HG02571 (cell line): ENCODE results near the gene C1GALT1C1.
"Not testable (repeated sequence)": the region's sequence is repeated elsewhere in the genome, so short reads cannot be mapped to it uniquely, and the experiment has no call there.

Source experiments
- ATAC-seq: cut with Tn5 transposase; IDR thresholded peaks from one replicate; pipeline ENCODE4 v1.9.1; 2021; ENCODE audit warnings: mild to moderate bottlenecking, moderate library complexity; ENCODE audit not compliant: unreplicated experiment

The C1GALT1C1 gene

DNA sequence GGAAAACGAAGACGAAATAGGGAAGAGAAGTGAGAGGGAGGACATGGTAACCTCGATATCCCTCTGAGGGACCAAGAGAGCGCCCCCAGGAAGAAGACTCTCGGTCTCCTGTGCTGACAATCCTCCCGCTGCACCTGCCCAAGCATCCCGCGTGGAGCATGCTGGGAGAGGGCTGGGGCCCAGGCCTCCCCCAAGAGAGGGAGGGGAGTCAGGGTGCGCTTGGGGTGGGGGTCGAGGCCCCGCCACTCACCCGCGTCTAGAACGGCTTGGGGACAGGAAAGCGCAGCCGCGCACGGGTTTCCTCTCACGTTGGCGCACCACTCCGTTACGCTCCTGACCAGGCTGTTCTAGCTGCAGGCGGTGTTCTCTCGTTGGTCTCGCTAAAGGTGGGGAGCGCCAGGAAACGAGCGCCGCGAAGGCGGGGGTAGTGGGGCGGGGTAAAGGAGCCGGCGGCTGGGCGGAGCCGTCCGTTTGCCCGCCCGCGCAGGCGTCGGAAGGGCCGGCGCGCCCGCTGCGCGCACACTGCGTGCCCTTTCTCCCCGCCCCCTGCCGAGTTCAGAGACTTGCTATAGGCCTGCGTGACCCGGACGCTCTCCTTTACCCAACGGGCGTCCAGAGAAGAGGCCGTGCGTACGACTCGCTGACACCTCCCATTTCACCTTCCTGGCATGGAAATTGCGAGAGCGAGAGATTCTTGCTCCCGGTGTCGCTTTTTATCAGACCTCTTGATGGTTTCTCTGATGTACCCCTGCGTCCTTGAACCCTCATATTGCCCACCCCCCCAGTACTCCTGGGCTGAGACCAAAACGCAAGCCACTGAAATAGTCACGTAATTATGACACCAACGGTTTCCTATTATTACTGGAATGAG, at the start of gene C1GALT1C1:
C1GALT1C1 (minus strand) TSS at position 388 of the 871 bp plus-strand sequence. CDS start 2,888 bp downstream, outside the sequence.
- peak; percentile 95 for ATAC-seq

DNA sequence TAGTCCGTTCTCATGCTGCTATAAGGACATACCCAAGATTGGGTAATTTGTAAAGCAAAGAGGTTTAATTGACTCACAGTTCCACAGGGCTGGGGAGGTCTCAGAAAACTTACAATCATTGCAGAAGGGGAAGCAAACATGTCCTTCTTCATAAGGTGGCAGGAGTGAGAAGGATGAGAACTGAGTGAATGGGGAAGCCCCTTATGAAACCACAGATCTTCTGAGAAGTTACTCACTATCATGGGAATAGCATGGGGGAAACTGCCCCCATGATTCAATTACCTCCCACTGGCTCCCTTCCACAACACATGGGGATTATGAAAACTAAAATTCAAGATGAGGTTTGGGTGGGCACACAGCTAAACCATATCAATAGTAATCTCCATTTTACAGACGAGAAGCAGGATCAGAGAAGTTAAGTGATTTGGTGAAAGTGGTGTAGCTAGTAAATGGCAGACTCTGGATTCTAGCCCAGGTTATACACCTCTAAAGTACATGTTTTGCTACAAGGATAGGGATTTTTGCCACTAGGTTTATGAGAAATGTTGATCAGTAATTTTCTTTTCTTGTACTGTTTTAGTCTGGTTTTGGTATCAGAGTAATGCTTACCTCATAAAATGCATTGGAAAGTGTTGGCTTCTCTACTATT, 47.3 kb upstream of the C1GALT1C1 start:
- no peak for ATAC-seq

DNA sequence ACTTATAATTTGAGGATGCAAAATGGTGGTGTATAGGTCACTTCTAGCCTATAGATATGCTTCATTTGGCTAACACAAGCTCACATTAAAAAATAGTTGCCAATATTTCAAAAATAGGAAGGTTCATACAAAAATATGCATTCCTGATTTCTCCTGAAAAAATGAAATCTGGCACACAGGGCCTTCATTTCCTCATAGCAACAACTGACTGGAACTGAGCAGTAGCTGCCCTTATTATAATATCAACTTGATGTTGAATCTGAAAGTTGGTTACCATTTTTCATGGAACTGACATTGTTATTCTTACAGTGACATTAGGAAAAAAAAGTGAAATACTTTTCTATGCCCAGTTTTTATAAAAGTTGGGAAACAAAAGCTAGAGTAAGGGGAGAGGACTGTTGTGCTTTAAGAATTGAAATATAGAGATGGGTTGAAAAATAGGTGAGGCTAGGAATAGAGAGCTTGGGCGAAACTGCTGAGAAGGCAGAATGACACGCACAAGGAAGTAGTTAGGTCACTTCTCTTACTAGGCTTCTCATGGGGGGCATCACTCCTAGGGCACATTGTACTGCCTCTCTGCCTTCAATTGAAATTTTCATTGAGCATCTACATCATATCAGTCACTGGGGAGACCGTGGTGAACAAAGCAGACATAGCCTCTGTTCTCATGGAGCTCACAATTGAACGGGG, 43.1 kb upstream of the C1GALT1C1 start:
- no peak for ATAC-seq

DNA sequence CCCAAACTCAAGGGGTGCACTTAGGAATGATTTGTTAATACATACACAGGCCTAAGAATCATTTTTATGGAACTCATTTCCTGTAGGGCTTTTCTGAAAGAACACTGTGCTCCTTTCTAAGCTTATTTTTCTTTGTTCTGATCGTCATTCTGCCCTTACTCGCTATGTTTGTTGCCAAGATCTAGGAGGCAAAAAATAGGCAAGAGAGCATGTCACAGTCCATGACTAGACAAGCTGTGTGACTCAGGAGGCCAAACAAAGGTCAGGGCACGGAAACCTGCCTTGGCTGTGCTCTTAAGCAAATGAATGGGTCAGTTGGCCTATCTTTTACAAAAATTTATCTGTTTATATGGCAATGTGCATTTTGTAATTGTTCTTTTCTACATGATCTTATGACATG, 42.5 kb upstream of the C1GALT1C1 start:
- ATAC-seq: no peak

DNA sequence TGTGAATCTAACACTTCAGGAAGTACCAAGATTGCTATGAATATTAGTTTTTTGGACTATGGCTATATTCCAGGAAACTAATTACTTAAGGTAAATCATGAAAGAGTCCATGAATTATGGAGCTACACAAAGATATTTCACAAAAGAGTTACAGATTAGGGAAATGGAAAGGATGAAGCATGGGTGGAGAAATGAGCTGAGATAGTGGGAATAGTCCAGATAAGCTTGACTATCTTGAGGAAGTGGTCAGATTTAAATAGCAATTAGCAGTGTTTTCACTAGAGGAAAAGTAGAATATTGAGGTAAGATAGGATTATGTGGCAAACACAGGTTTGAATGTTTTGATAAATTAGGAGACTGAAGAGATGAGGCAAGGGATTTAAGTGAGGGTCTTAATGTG, 42.1 kb upstream of the C1GALT1C1 start:
- ATAC-seq: no peak

DNA sequence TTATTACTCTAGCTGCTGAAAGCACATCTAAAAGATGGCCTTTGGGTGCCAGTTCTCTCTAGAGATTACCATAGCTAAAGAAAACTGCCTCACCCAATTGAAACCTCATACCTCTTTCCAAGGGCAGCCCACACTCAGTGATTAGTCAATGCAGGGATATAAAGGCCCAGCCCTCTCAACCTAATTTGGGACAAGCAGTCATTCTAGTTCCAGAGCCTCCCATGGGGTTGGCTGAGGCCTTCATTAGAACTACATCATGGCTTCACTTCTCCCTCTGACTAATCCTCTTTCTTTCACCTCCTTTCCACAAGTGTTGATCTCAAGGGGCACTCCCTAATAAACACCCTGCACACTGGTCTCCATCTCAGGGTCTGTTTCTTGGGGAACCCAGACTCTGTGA, 38.5 kb upstream of the C1GALT1C1 start:
- no peak for ATAC-seq

DNA sequence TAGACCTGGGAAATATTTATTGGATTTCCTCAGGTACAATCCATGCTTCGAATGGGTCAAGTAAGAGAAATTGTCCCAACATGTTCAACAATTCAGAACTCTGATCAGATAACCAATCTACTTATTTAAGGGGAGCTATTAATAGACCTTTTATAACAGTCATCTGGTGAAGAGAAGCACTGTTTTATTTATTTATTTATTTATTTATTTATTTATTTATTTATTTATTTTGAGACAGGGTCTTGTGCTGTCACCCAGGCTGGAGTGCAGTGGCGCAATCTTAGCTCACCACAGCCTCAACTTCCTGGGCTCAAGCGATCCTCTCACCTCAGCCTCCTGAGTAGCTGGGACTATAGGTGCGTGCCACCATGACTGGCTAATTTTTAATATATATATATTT, 34.7 kb upstream of the C1GALT1C1 start:
- ATAC-seq: not testable (repeated sequence)

DNA sequence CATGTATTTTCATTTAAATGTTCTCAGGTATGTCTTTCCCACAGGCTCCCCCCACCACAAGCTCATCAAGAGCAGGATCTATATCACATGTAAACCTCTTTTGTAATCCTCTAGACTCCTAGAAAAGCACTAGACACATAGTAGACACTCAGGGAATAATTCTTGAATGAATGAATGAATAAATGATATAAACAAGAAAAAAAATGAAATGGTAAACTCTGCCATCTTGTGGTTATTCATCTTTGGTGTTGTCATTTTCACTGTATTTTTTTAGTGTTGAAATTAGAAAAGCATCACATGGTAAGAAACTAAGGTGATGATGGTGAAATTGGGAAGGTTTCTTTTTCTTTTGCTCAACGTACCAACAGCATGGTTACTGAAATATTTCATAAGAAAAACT, 34.2 kb upstream of the C1GALT1C1 start:
- no peak for ATAC-seq

DNA sequence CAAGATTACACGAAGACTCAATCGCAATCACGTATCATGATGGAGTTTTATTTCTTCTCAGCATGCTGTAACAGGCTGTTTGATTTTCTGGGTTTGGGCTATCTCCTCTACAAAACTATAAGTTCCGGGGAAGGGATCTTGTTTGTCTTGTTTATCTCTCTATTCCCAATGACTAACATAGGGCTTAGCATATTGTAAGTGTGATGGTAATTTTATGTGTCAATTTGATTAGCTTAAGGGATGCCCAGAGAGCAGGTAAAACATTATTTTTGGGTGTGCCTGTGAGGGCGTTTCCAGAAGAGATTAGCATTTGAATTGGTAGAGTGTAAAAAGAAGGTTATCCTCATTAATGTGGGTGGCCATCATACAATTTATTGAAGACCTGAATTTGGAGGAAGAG, 32.8 kb upstream of the C1GALT1C1 start:
- ATAC-seq: no peak

DNA sequence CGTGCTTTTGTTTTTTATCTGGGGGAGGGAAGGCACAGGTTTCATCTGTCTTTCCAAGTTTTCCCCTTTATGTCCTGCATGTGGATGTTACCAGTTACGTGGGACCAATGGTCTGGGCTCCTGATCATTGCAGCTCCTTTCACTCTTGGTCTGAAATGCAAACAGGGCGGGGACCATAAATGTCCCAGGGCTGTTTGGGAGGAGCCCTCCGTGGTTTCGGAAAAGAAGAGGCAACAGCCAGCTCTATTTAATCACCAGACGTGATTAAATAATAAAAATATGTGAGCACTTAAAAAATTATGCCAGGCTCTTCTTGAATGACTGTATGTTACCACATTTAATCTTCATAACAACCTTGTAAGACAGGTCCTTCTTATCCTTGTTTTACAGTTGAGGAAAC, 30.8 kb upstream of the C1GALT1C1 start:
- ATAC-seq: no peak

DNA sequence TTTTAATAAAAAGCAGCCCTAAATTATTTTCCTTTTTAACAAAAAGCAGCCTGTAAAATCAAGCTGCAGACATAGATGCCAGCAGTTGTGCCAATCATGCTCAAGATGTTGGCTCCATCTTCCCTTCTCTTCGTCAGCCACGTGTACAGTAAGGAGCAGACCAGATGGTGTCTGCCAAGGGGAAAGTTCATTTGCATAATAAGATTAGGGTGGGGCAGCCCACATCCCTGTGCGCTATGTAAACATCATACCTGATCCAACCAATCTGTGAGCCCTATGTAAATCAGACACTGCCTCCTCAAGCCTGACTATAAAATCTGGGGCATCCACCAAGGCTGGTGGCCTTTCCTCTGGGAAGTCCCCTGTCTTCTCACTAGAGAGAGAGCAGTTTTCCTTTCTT, 23.1 kb upstream of the C1GALT1C1 start:
- no peak for ATAC-seq

DNA sequence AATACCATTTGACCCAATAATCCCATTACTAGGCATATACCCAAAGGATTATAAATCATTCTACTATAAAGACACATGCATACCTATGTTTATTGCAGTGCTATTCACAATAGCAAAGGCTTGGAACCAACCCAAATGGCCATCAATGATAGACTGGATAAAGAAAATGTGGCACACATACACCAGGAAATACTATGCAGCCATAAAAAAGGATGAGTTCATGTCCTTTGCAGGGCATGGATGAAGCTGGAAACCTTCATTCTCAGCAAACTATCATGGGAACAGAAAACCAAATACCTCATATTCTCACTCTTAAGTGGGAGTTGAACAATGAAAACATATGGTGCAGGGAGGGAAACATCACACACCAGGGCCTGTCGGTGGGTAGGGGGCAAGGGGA, 22.4 kb upstream of the C1GALT1C1 start:
- not testable (repeated sequence) for ATAC-seq

DNA sequence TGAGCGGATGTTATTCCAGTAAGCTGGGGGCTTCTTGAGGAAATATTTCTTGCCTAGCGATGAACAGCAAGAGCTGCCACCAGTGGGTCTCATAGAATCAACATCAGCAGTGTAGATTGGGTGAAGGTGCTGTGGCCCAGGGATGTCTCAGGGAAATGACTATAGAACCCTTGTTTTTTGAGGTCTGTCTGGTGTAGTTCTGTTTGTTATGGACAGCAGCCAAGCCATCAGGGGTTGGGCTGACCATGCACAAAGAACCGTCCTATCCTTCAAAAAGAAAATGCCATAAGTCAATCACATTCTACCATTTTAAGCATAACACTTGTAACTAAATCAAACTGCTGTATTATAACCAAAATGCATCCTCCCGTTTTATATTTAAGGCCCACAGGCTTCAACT, 17.3 kb upstream of the C1GALT1C1 start:
- no peak for ATAC-seq

DNA sequence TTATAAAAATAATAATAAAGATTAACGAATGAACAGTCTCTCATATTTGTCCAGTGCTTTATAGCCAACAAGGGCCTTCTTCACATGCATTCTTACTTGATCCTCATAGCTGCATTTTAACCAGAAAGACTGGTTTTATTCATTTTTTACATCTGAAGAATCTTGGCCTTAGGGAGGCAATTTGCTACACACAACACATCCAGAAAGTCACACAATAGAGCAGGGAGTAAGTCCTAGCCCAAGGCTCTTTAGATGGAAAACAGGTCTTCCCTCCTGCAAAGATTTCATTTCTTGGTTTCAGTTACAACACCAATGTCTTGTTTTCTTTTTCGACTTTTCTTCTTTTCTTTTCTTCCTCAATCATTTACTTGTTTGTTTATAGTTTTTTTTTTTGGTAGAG, 13.0 kb upstream of the C1GALT1C1 start:
- no peak for ATAC-seq

DNA sequence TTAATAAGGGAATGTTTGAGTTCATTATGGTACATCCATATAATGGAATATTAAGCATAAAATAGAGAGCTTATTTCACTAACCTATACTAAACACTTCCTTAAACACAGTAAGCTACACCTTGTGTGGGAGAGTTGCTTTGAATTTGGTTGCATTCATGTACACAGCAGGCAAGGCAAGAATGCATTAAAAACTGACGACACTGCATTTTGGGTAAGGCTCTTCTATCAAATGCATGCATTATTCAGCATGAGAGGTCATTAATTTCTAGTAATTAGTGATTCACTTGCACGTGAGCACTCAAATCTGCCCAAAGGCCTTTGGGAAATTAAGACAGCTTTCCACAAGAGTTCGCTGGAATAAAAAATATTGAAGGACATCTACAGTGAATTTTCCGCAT, 8.8 kb upstream of the C1GALT1C1 start:
- no peak for ATAC-seq

DNA sequence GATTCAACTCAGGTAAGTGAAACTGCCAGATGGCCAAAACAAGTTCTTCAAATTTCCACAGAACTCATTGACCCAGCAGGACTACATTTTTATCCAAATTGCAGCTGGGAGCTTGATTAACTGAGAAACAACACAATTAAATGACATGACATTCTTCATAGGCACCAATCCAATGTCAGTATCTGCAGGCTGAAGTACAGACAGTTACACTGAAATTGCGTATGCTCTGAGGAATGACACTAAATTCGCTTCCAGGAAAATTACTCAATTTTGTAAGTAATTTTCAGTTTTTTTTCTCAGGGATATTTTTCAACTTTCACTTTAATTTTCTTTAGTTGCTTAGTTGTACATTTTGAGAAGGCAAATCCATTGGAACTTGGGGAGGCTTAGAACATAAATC, 4.5 kb downstream of the C1GALT1C1 start:
- ATAC-seq: no peak

DNA sequence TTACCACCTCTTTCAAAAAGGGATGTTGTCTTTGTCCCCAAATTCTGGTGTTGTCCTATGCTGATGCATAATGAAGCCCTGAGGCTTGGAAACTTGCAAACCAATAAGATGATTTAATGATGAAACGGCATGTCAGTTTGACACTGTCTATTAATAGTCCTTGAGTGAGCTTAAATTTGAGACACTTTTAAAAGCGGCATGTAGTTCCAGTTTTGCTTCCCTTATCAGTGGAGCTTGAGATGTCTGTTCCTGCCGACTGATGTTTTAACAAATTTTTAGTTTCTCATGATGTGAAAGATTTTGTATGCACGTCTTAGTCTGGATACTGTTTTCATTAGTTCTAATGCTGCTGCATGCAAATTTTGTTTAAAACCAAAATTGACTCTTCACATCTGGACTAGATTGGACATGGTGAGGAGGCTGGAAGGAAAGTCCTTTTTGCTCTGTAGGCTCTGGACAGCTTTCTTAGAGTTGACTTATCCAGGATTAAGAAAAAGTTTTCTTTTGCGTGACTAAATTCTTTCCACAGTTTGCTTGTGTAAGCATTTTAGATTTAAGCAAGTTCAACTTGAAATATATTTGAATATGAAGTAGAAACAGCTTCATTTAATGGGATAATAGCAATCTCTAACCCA, 11.7 kb downstream of the C1GALT1C1 start:
- ATAC-seq: no peak

DNA sequence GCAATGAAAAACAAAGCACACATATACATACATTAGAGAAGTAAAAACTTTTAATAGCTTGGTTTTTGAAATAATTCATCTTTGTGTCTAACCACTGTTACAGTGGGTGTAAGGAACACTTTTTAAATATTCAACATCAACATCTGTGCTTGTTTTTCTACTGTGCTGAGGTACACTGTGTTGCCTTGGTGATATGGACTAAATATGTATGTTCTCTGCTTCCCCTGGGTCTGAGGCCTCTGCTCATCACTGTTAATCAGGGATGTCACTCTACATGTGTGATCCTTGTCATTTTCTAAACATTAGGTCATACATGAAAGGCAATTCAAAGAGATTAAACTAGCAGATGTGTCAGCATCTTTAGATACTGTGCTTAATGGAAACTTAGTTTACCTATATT, 15.0 kb downstream of the C1GALT1C1 start:
- no peak for ATAC-seq

DNA sequence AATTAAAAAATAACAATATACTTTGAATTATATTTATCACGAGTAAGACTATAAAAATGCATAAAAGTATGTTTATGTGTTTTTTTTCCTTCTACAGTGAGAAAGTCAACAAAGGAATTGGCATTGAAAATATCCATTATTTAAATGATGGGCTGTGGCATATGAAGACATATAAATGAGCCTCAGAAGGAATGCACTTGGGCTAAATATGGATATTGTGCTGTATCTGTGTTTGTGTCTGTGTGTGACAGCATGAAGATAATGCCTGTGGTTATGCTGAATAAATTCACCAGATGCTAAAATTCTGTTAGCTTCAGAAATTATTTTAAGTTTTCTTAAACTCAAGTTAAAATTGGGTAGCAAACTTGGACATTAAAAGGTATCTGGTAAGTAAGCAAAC, 17.8 kb downstream of the C1GALT1C1 start:
- ATAC-seq: no peak

DNA sequence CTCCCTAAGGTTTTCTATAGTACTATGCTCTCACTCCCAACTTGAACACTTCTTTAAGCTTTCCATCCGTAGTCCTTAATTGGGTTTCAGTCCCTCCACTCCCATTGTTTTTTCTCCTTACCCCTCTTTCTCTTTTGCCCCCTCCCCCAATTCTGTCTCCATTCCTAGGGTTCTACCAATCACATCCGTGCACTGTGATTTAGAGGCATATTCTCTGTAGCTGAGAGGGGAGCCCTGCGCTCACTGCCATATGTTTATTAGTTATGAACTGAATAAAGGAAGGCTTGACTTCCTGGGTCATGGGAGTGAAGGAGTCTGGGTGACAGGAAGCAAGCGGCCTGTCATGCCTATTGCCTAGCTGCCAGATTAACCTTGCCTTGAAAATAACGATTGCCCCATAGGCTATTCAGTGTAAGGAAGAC, 25.5 kb downstream of the C1GALT1C1 start:
- ATAC-seq: peak; percentile 65

DNA sequence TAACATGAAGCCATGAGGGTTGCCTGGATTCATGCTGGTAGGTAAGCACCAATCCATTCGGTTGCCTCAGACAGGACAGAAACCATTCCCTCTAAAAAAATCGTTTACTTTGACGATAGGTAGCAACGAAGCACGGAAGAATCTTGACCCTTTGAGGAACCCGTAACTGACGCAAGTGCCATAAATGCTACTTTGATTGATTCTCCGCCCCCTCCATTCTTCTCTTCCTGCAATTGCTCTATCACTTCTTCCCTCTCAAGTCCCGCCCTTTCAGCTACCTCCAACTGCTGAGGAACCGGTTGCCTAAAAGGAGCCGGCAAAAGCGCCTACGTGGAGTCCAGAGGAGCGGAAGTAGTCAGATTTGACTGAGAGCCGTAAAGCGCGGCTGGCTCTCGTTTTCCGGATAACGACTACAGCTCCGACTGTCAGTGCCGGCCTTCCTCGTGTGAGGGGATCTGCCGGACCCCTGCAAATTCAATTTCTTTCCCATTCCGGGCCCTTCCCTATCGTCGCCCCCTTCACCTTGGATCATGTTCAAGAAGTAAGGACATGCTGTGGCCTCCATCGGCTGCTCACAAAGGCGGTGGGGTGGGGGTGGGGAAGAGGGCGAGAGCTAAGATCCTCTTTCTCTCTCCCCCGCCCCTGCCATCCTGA, 26.0 kb downstream of the C1GALT1C1 start, which contains the start of gene MCTS1:
MCTS1 (plus strand) TSS at position 395 of the 654 bp plus-strand sequence; CDS start at position 531, 136 bp downstream.
- peak; percentile 83 for ATAC-seq
